ENCODE results near the gene CD52.

The CD52 gene, protein sequence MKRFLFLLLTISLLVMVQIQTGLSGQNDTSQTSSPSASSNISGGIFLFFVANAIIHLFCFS

DNA sequence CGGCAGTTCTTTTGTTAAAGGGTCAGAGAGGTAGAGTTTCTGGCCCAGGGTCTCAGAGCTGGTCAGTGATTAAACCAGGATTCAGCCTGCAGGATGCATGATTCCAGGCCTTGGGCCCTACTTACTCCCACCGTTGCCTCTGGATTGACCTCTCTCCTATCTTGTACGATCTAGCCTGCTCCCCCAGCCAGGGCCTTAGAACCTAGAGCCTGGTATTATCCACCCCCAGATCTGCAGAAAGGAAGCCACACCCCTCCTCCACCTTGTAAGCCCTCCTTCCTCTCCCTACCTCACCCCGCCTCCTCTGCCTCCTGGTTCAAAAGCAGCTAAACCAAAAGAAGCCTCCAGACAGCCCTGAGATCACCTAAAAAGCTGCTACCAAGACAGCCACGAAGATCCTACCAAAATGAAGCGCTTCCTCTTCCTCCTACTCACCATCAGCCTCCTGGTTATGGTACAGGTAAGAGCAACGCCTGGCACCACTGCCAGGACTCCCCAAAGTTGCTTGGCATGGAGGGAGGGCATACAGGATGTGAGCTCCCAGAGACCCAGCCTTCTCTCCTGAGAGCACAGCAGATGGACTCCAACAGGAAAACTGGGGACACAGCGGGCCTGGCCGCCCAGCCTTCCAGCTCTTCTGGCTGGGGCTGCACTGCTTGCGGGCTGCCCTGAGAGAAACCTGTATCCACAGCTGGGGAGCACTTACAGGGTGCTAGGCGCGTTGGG lies at the start of gene CD52:
CD52 (plus strand) TSS at position 347 of the 726 bp plus-strand sequence; CDS start at position 407, 60 bp downstream.
- DNase-seq (ENCODE audit: low read depth), result peak; percentile 64

DNA sequence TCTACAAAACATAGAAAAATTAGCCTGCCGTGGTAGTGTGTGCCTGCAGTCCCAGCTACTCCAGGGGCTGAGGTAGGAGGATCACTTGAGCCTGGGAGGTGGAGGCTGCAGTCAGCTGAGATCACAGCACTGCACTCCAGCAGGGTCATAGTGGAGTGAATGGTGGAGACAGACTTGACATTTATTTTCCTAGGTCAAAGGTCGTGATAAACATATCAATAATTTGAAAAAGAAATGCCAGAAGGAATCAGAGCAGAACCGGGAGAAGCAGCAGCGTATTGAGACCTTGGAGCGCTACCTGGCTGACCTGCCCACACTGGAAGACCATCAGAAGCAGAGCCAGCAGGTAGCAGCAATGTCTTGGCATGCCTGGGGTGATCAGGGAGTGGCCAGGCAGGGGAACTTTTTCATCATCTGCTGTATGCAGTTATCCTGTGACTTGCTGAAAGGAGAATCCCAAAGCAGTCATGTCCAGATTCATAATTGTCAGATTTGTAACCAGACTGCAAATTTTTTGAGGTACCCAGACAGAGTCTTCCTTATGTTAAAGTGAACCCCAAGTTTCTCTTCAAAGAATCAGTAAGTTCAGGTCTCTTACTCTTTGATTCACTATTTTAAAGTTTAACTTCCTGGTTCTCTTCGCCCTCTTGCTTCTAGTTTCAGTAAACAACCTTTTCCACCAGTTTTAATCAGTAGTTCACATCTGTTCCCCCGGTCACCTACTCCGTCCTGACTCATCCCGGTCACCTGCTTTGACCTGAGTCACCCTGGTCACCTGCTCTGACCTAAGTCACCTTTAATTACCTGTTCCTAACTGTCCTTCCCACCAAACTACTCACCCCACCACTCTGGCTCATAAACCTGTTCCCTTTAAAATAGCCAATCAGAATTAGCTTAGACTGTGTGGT lies 49.2 kb upstream of the CD52 start:
- DNase-seq (ENCODE audit: low read depth), result no peak

DNA sequence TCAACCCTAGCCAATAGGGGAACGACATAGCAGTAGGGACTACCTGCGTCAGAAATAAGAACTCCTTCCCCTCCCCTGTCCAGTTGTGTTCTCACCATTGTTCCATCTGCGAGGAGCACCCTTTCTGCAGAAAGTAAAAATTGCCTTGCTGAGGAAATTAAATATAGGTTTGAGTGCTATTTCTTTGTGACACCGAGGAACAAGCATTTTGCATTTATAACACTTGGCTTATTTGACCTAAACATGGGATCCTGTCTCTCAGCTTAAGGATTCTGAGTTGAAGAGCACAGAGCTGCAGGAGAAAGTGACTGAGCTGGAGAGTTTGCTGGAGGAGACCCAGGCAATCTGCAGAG lies 48.6 kb upstream of the CD52 start:
- DNase-seq (ENCODE audit: low read depth), result no peak

DNA sequence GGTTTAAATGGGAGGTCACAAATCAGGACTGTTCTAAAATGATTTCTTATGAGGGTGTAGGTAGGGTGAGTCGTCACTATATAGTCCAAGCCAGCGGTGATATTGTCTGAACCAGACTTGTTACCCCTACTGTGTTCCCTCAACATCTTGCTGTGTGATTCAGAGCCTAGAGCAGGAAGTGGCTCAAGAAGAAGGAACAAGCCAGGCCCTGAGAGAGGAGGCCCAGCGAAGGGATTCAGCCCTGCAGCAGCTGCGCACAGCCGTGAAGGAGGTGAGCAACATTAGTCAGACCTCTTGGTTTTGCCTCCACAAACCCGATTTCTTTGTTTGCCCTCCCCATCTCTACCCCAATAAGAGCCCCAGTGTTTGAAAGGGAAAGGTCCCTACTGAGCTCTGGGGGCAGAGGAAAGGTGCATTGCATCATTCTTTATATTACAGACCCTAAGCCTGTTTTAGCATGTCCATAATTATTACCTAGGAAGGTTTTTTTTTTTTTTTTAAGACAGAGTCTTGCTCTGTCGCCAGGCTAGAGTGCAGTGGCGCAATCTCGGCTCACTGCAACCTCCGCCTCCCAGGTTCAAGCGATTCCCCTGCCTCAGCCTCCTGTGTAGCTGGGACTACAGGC lies 42.8 kb upstream of the CD52 start:
- no peak for DNase-seq (ENCODE audit: low read depth)

DNA sequence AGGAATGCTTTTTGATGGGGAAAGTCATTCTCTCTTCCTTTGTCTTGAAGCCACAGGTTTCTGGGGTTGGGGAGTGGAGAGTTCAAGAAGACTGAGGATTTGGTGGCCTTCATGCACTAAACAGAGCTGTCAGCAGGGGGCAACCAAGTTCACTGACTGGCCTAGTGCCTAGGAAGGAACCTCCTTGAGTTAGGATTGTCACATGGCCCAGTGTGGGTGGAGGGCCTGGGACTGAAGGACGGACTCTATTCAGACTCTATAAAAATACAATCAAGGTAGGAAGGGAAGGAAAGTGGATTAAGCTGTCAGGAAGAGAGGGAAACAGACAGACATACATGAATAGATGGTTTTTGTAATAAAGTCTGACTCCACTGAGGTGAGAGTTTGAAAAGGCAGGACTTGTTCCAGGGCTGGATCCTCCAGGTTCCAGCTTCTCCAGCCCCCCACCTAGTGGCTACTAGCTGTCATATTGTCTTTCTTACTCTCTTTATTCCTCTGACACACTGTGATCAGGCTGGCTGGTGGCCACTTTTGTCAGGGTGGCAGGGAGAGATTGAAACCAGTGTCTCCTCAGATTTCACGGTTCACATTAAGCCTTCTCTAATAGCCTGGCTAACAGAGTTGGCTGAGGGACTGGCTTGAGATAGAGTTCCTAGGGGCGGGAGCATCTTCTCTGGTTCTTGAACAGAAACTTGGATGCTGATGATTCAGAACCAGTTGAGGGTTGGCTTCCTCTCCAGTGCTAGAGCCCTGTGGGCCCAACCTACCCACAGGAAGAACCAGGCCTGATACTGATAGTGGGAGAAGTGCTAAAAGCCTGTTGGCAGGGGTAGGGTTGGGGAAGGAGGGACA lies 42.0 kb upstream of the CD52 start:
- DNase-seq (ENCODE audit: low read depth), result peak; percentile 72

DNA sequence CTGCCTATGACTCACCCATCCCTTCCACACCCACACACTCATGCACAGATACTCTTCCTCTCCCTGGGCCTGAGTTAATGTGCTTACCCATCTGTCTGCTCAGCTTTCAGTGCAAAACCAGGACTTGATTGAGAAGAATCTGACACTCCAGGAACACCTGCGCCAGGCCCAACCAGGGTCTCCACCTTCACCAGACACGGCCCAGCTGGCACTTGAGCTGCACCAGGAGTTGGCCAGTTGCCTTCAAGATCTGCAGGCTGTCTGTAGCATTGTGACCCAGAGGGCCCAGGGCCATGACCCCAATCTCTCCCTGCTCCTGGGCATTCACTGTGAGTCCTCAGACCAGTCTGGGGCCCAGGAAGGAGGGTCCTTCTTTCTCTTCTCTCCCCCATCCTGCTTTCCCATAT lies 41.3 kb upstream of the CD52 start:
- DNase-seq (ENCODE audit: low read depth), result no peak

DNA sequence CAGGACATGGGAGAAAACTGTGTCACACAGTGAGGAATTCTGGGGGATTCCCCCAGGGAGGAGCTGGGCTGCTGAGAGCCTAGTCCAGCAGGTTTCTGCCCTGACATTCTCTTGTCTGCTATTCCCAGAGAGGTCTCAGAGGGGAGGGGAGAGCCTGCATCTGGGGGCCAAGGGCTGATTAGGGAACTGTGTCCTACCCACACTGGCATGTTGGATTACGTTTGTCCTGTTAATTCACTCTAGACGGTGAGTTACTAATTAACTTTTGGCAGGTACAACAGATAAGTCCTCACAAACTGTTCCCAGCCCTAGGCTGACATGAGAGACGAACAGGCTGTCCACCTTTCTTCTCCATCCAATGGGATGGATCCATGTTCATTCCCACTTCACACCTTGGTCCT lies 40.5 kb upstream of the CD52 start:
- DNase-seq (ENCODE audit: low read depth), result no peak

DNA sequence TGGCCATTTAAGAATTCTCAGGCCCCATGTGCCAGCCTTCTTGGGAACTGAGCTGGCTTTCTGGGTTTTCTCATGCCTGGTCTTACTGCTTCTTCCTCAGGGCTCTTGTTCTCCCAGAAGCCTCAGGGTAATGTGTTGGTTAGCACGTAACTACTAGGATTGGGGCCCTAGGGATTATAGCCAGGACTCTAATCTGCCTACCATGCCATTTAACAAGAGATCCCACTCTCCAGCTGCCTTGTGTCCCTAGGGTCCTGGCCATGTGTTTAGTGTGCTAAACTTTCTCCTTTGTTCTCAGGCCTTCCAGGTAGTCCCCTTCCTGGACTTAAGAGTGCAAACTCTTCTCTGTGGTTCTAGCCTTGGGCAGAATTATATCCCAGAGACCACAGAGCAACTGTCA lies 40.0 kb upstream of the CD52 start:
- DNase-seq (ENCODE audit: low read depth), result no peak

DNA sequence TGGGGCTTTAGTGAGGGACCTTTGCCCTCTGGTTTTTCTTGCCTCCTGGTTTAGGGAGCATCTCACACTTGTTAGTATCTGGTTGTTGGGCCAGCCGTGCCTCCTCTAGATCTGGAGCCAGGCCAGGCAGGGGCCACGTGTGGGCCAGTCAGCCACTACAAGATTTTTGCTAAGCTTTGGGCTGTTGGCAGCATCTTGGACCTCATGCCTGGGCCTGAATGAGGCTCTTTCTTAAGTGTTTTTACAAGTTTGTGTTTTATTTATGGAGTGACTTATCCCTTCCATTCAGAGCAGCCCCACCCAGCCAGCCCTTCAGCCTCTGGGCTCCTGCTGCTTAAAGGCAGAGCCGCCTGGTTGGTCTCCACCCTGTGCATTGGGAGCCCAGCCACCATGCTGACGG lies 39.5 kb upstream of the CD52 start:
- no peak for DNase-seq (ENCODE audit: low read depth)

DNA sequence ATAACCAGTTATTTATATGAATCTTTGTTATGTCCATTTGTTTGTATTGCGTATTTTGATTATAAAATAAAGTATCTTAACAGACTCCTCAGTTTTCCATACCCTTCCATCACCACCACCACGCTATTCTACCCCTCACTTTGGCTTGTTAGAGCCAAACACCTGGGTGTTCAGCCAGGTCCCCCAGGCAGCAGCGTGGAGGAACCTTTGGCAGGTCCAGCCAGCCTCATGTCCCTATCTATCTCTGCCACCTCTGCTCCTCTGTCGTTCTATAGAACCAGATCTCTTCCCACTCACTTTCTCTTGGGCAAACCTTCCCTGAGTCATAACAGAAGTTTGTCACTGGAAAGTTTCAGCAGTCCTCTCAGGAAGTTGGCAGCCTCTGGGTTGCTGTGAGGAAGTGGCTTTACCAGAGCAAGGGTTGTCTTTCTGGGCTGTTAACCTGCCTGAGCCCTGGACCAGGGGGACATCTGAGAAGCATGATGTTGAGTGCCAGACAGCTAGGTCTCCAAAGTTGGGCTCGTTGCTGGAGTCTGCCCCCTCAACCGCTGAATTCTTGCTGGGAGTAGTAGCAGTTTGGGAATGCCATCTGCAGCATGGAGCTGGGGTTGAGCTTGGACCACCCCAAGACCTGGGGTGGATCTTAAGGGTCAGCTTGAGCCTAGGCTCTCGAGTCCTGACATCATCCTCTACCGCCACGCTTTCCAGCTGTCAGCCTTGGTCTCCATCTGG lies 38.9 kb upstream of the CD52 start:
- no peak for DNase-seq (ENCODE audit: low read depth)

DNA sequence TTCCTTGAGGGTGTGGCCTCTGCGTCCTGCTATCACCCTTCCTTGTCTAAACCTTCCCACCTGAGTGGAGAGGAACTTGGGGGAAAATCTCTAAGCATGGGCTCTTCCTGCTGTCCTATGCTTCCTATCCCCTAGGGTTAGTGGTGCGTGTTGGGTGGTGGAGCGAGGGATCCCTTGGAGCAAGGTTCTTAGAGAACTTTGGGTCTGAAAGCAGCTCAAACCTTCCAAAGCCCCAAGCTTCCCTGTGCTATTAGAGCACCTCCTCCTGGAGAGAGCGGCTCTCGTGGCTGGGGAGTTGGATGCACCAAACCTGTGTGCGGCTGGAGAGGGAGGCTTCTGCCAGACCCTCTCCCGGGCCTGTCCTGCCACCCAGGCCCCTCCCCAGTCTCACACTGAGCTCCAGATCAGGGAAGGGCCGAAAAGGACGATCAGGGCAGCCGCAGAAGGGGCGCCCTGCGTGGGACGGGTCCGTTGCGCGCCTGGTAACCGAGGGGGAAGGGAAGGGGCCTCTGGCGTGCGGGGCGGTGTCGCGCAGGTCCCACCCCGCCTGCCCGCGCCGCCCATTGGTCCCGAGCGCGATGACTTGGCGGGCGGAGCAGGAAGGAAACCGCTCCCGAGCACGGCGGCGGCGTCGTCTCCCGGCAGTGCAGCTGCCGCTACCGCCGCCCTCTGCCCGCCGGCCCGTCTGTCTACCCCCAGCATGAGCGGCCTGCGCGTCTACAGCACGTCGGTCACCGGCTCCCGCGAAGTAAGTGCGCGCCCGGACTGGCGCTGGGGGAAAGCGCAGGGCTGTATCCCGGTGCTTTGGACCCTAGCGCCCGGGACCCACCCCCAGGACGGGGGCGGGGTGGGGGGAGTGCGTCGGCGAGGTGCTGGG lies 38.1 kb upstream of the CD52 start, which contains the start of gene SH3BGRL3:
SH3BGRL3 (plus strand) TSS at position 631 of the 877 bp plus-strand sequence; CDS start at position 701, 70 bp downstream.
- peak; percentile 77 for DNase-seq (ENCODE audit: low read depth)

DNA sequence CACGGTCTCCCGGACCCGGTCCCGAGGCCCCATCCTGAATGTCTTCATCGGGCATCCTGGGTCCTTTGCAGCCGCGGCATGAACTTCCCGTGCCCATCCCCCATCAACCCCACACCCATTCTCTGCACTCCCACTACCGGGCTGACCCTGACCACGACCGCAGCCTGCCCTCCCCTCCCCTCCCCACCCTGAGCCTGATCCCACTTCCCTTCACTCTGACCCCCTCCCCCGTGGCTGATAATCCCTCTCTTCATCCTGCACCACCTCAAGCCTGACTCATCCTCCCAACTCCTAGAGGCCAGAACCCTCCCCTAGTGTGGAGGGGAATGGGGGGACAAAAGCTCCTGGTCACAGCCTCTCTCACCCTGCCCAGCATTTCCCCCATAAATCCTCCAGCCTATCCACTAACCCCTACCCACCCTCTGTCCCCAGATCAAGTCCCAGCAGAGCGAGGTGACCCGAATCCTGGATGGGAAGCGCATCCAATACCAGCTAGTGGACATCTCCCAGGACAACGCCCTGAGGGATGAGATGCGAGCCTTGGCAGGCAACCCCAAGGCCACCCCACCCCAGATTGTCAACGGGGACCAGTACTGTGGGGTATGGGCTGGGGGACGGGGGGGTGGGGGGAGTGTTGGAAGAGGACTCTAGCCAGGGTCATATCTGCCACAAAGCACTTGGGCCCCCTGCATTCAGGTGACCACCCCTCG lies 37.3 kb upstream of the CD52 start:
- no peak for DNase-seq (ENCODE audit: low read depth)

DNA sequence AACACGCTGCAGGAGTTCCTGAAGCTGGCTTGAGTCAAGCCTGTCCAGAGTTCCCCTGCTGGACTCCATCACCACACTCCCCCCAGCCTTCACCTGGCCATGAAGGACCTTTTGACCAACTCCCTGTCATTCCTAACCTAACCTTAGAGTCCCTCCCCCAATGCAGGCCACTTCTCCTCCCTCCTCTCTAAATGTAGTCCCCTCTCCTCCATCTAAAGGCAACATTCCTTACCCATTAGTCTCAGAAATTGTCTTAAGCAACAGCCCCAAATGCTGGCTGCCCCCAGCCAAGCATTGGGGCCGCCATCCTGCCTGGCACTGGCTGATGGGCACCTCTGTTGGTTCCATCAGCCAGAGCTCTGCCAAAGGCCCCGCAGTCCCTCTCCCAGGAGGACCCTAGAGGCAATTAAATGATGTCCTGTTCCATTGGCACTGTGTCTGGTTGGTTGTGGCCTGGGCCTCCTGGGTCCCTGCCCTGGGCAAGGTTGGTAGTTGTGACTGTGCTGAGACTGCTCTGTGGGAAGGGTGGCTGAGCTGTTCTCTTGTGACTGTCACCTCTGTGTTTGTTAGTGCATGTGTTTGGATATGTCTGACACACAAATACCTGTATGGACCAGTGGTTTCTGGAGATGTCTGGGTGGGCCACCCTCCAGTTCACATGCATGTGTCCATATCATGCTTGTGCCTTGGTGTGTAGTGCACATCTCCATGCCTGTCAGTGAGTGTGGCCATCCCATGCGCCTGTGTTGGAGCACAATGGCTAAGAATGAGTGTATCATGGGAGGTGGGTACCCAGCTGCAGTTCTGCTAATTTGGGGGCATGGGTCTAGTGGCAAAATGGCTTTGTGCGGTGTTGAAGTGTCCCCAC lies 36.4 kb upstream of the CD52 start:
- no peak for DNase-seq (ENCODE audit: low read depth)

DNA sequence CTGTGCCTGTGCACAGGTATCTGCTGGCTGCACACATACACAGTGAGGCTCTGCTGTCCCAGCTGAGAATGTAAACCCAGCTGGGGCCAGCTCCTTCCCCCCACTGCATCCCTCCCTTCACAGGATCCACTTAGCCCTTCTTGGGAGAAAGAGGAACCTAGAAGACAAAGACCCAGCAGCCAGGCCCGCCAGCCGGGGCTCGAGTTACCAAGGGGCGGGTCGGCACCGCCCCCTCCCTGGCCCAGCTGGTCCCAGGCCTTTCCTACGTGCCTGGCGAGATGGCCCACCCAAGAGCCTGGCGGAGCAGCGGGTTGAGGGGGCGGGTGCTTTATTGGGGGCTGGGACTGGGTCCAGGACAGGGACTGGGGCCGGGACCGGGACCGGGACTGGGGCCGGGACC lies 35.8 kb upstream of the CD52 start:
- DNase-seq (ENCODE audit: low read depth), result no peak

DNA sequence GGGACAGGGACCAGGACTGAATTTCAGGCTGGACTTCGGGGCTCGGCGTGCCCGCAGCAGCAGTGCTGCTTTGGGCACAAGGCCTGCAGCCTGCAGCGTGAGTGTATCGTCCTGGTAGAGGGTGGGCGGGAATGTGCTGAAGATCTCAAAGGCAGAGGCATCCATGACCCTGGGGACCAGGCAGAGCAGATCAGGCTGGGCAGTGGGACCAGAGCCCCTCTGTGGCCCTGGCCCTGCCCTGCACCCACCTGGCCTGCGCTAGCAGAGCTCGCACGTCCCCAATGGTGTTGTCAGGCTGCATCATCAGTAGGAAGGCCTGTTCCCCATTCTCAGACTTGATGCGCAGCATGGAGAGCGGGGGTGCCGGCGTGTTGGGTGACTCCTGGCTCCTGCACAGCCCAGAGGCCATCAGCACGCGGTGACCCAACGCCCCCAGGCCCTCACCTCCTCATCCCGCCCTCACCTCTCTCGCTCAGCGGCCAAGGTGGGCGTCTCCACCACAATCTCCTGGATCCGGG lies 35.3 kb upstream of the CD52 start:
- DNase-seq (ENCODE audit: low read depth), result no peak

DNA sequence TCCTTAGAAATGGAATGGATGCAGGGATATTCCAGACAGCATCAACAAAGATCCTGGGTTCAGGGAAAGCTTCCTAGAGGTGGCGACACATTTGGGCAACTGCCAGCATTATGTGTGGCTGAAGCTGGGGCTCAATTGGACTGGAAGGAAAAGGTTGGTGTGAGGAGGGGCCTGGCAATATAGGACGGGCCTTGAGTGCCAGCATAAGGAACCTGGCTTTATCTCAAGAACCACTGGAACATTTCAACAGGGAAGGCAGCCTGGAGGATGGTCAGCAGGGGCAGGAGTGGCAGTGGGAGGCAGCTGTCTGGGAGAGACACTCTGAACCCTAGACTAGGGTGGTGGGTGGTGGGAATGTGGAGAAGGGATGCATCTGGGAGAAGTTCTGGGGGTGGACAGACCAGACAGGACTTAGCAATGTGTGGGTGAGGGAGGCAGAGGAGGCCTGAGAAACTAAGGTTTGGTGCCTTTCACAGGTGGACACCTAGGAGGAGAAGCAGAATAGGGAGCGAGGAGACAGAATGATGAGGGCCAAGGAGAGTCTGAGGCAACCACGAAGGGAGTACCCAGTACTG lies 34.4 kb upstream of the CD52 start:
- no peak for DNase-seq (ENCODE audit: low read depth)

DNA sequence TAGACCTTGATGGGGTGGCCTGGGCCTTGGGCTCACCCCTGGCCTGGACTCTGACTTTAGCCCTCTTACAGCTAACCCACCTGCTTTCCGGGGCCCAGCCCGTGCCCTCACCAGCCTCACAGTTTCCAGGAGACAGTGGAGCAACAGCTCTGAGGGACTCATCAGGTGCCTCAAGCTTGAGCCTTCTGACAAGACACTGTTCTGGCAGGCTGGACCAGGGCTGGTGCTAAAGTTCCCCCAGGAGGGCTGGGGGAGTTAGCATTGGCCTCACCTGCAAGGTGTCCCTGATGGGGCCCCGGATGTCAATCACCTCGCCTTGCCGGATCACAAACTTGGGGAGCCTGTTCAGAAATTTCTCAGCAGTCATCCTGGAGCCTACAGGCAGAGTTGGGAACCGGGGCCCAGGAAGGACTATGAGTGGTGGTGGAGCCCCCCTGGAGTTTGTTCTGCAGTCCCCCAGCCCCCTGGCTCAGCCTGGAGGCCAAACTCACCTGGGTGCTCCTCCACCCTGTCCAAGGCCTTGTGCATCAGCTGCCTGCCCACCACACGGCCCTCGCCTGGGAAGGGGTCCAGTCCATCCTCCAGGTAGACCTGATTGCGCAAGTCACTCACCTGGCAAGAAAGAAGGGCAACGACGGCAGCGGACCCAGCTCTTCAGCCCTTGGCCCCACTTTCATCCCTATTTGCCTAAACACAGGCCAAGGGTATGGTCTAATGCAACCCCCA lies 33.7 kb upstream of the CD52 start:
- no peak for DNase-seq (ENCODE audit: low read depth)
